ENCODE data around the gene SOX21. TPM values are rescaled to one million over a fixed set of nuclear protein-coding genes. Genes with fewer than 3 reads are reported as not detected.

SOX21 gene
- total and polyA plus RNA-seq, 9 donors = 0.02 TPM; not detected in 8

DNA sequence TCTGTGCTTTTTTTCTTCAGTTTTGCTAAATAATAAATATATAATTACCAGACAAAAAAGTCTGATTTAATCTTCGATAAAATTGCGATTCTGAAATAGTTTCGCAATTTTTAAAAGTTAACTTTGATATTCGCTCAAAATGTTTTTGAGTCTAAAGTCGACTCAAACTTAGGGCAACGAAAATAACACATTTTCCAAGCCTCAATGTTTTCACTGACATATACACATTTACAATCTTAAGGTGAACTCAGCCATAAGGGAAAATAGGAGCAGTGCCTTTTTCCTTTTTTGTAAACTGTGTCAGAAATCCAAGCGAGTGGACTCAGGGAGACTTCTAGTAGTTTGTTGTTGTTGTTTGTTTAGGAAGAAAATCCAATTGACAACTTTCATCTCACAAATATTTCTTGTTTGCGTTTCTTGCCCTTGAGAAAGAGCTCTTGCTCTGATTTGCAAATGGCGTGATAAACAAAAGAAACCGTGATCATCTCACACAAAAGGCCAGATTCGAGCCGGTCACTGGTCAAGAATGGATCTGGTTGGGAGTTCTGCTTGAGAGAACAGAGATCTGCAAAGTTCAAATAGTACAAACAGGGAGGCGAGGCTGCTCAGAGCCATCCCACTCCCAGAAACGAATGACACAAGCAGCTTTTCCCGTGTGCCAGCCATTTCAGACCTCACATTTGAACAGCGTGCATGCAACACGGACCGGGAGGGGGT is 2.1 kb downstream of the SOX21 start:
- H3K9me3 ChIP-seq = no peaks in the 10 kb centered on the region
- peaks cover 5% of the 10 kb centered on the region for H3K4me1 ChIP-seq (ENCODE audit: insufficient read depth)
- 16 to 17% (median 16%) methylated on average over 18 of the region's 18 CpGs for WGBS, 3 donors
- DNase-seq = no peak
- no peaks in the 10 kb centered on the region for H3K27me3 ChIP-seq
- intact Hi-C loops (cut with DNase I) = no loop called here
- no peaks in the 10 kb centered on the region for H3K36me3 ChIP-seq
- H3K27ac ChIP-seq = no peak overlapping the region
- H3K4me3 ChIP-seq = no peak overlapping the region
- TF ChIP-seq EP300 (IDR thresholded peaks at IDR 0.05) (no peak), POLR2A (IDR thresholded peaks at IDR 0.05) (no peak)
- TF ChIP-seq, protein P1, sequence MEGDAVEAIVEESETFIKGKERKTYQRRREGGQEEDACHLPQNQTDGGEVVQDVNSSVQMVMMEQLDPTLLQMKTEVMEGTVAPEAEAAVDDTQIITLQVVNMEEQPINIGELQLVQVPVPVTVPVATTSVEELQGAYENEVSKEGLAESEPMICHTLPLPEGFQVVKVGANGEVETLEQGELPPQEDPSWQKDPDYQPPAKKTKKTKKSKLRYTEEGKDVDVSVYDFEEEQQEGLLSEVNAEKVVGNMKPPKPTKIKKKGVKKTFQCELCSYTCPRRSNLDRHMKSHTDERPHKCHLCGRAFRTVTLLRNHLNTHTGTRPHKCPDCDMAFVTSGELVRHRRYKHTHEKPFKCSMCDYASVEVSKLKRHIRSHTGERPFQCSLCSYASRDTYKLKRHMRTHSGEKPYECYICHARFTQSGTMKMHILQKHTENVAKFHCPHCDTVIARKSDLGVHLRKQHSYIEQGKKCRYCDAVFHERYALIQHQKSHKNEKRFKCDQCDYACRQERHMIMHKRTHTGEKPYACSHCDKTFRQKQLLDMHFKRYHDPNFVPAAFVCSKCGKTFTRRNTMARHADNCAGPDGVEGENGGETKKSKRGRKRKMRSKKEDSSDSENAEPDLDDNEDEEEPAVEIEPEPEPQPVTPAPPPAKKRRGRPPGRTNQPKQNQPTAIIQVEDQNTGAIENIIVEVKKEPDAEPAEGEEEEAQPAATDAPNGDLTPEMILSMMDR (IDR thresholded peaks at IDR 0.05) = no peak

DNA sequence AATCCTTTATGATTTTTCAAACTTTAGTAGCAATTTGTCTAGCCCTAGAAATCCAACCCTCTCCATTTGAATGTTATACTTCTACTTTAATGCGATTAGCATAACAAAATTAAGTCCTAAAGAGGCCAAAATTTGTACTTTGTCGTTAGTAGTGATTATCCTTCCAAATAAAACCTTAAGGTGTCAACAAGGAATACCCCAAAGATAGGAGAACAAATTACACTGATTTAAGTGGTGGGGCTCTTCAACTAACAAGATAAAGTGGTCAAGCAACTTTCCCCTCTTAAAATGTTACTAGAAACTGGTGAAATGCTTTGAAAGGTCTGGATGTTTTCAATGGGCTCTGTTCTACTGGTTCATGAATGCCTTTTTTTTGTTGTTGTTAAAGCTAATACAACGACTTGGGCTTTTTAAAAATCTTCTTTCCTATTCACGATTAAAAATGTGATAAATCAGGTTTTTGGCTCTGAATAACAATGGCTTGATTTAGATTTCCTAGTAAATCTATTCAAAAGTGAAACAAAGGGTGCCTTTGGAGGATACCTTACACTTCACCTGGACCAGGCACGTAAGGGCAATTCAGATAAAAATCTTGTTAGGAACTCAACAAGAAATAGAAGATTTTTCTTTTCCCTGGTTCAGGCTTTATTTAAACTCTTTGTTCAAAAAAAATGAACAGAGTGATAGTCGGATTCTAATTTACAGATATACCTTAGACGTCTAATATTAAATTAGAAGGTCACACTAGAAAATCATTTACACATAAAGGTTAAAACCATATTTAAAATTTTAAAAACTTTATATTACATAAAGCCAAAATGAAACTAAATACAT is 3.1 kb downstream of the SOX21 start:
- no peak for DNase-seq
- H3K36me3 ChIP-seq = no peaks in the 10 kb centered on the region

DNA sequence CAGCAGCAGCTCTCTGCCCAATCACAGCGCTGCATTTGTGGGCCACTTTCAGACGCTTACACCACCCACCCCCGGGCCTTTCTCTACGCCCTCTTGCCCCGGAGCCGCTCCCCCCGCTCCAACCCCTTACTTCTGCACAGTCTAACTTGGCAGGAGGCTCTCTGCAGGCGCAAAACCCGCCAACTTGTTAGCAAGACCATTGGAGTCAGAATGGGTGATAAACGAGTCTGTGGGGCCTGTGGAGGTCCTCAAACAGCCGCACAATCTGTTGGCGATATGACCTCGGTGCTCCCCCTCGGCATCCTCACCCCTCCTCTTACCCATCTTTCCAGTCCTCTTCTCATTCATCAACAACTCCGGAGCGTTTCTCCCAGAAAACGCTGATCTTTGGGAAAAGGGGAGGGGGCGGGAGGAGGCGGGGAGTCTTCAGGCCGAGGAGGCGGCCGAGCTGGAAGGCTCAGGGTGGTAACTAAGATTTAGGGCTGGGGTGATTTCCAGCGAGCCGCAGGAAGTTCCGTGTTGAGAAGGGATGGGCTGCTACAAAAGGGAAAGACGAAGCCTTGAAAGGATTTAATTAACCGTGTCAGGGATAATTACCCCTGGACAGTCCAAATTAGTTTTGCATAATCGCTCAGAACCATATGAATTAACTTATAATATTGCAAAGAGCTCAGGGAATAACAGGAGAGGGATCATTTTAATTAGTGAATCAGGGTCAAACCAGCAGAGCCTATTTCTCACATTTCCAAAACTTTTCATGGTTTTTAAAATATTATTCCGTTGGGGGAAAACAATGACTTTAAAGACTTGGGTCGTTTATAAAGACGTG is 4.1 kb downstream of the SOX21 start:
- Histone ChIP-seq H3K4me1 (ENCODE audit: insufficient read depth) (peaks cover 5% of the 10 kb centered on the region), H3K9me3 (no peaks in the 10 kb centered on the region), H3K36me3 (no peaks in the 10 kb centered on the region), H3K27ac (no peak overlapping the region), H3K27me3 (peaks cover 2% of the 10 kb centered on the region), H3K4me3 (no peak overlapping the region)
- intact Hi-C loops (cut with DNase I) = no loop called here
- no peak for DNase-seq
- TF ChIP-seq EP300 (IDR thresholded peaks at IDR 0.05) (no peak), POLR2A (IDR thresholded peaks at IDR 0.05) (no peak)
- TF ChIP-seq, protein P1 (IDR thresholded peaks at IDR 0.05) = no peak
- WGBS, 3 donors = 7 to 9% (median 7%) methylated on average over 31 of the region's 31 CpGs

More for the DNA sequence above, 3.1 kb downstream of the SOX21 start:
- Histone ChIP-seq H3K9me3 (no peaks in the 10 kb centered on the region), H3K27ac (no peak overlapping the region), H3K27me3 (no peaks in the 10 kb centered on the region), H3K4me3 (no peak overlapping the region), H3K4me1 (ENCODE audit: insufficient read depth) (peaks cover 5% of the 10 kb centered on the region)
- no peak for TF ChIP-seq POLR2A (IDR thresholded peaks at IDR 0.05)
- no peak for TF ChIP-seq EP300 (IDR thresholded peaks at IDR 0.05)
- TF ChIP-seq, protein P1 (IDR thresholded peaks at IDR 0.05) = no peak
- 15 to 16% (median 15%) methylated on average over 7 of the region's 7 CpGs for WGBS, 3 donors
- intact Hi-C loops (cut with DNase I) = no loop called here

- Histone ChIP-seq H3K27me3 (peaks cover 2% of the 10 kb centered on the region), H3K27ac (no peak overlapping the region), H3K4me3 (no peak overlapping the region), H3K4me1 (ENCODE audit: insufficient read depth) (peaks cover 2% of the 10 kb centered on the region), H3K9me3 (no peaks in the 10 kb centered on the region), H3K36me3 (no peaks in the 10 kb centered on the region)
- intact Hi-C loops (cut with DNase I) = no loop called here
- no peak for TF ChIP-seq POLR2A (IDR thresholded peaks at IDR 0.05)
- TF ChIP-seq EP300 (IDR thresholded peaks at IDR 0.05) = no peak
- TF ChIP-seq, protein P1 (IDR thresholded peaks at IDR 0.05) = no peak
- 4 to 6% (median 6%) methylated on average over 41 of the region's 41 CpGs for WGBS, 3 donors
- no peak for DNase-seq
These were observed 4.8 kb downstream of the SOX21 start for GRCh38 chr13:94707400-94708021.
